H1 (cell line): Measurements from ENCODE around the gene NCAPD2. TPM values are rescaled to one million over a fixed set of nuclear protein-coding genes. Genes with fewer than 3 reads are reported as not detected.

Experiments
- CTCF ChIA-PET: fragments of 300-600 bp; sonication (Branson Sonifier 250); formaldehyde crosslinking; loops from one replicate; lab custom pipeline; 2021; ENCODE audit not compliant: partially characterized antibody; lab: Charles Lee
- POLR2A ChIA-PET: fragments of 300-600 bp; sonication (Branson Sonifier 250); formaldehyde crosslinking; loops from one replicate; lab custom pipeline; 2021; ENCODE audit warnings: inconsistent platforms; ENCODE audit not compliant: partially characterized antibody; lab: Charles Lee
- DNase-seq, 2 experiments: peaks; one replicate each; pipeline versions ENCODE4 v3.0.0 to v3.0.0-alpha.2; 2010 to 2022; ENCODE audit warnings: low spot score in 2 of 2, low read depth in 1 of 2, mixed read lengths in 1 of 2
- FAIRE-seq: peaks from 2 replicates; lab custom pipeline; 2011; peaks lifted over from hg19 to GRCh38; lab: Jason Lieb, UNC
- H2AFZ ChIP-seq: 2 replicates; pipeline ENCODE4 v1.8.1; 2012; ENCODE audit warnings: low read length, inconsistent platforms
- H2AK5ac ChIP-seq: 2 replicates; pipeline ENCODE4 v1.6.1; 2013; ENCODE audit warnings: low read depth, low read length
- H2BK120ac ChIP-seq: replicated peaks from 2 replicates; pipeline ENCODE3; 2013; ENCODE audit warnings: low read depth, low read length, inconsistent platforms
- H2BK12ac ChIP-seq: 2 replicates; pipeline ENCODE4 v1.6.1; 2013; ENCODE audit warnings: low read depth, low read length
- H2BK15ac ChIP-seq: 2 replicates; pipeline ENCODE4 v1.6.1; 2013; ENCODE audit warnings: low read length
- H2BK20ac ChIP-seq: 2 replicates; pipeline ENCODE4 v1.6.1; 2013; ENCODE audit warnings: low read length
- H2BK5ac ChIP-seq: 2 replicates; pipeline ENCODE4 v1.6.1; 2013; ENCODE audit warnings: low read depth, low read length
- H3K14ac ChIP-seq: 2 replicates; pipeline ENCODE4 v1.6.1; 2013; ENCODE audit warnings: inconsistent platforms; ENCODE audit not compliant: insufficient read length
- H3K18ac ChIP-seq: 2 replicates; pipeline ENCODE4 v1.6.1; 2013; ENCODE audit warnings: low read length; ENCODE audit errors: extremely low read depth
- H3K23ac ChIP-seq: 2 replicates; pipeline ENCODE4 v1.6.1; 2013; ENCODE audit warnings: inconsistent platforms; ENCODE audit not compliant: insufficient read length
- H3K23me2 ChIP-seq: 2 replicates; pipeline ENCODE4 v1.6.1; 2013; ENCODE audit warnings: low read depth, low read length
- H3K27ac ChIP-seq: 2 replicates; pipeline ENCODE4 v1.6.1; 2011; ENCODE audit warnings: low read depth, low read length, inconsistent platforms
- H3K27me3 ChIP-seq, 4 experiments: replicated peaks in 1 of 4; 1 replicate in 1 of 4; 2 replicates in 3 of 4; pipeline versions ENCODE4 v1.6.1 to v1.8.1; 2011 to 2013; ENCODE audit warnings: low read length in 3 of 4, mild to moderate bottlenecking in 3 of 4, inconsistent platforms in 2 of 4, mixed read lengths in 2 of 4, moderate library complexity in 1 of 4; ENCODE audit not compliant: control insufficient read depth in 3 of 4, insufficient read depth in 3 of 4; ENCODE audit errors: extremely low read depth in 1 of 4
- H3K36me3 ChIP-seq, 4 experiments: 2 replicates each; pipeline versions ENCODE4 v1.6.1 to v1.8.1; 2011 to 2013; ENCODE audit warnings: mild to moderate bottlenecking in 4 of 4, low read length in 3 of 4, moderate library complexity in 2 of 4, control low read depth in 1 of 4, inconsistent platforms in 1 of 4; ENCODE audit not compliant: insufficient read depth in 4 of 4, control insufficient read depth in 2 of 4
- H3K4ac ChIP-seq: replicated peaks from 2 replicates; pipeline ENCODE3; 2013; ENCODE audit warnings: low read length, low read depth, mixed read lengths, inconsistent platforms; ENCODE audit not compliant: insufficient read length
- H3K4me1 ChIP-seq, 4 experiments: replicated peaks in 1 of 4; 1 replicate in 1 of 4; 2 replicates in 3 of 4; pipeline versions ENCODE4 v1.6.1 to v1.8.1; 2011 to 2013; ENCODE audit warnings: low read length in 3 of 4, inconsistent platforms in 2 of 4, mixed read lengths in 1 of 4; ENCODE audit not compliant: insufficient read depth in 4 of 4, control insufficient read depth in 3 of 4
- H3K4me2 ChIP-seq, 2 experiments: 2 replicates each; pipeline versions ENCODE4 v1.6.1 to v1.8.1; 2011 to 2013; ENCODE audit warnings: low read depth in 2 of 2, low read length in 2 of 2, control low read depth in 1 of 2, inconsistent platforms in 1 of 2, mild to moderate bottlenecking in 1 of 2; ENCODE audit not compliant: insufficient read depth in 1 of 2
- H3K4me3 ChIP-seq, 4 experiments: fragments of 200-600, 300-600 bp in 1 of 4; sonication (generic), shearing (Covaris generic), sonication (Bioruptor Twin) in 1 of 4; 2 replicates each; pipeline versions ENCODE4 v1.5.1 to v1.8.1; 2011 to 2016; ENCODE audit warnings: low read length in 4 of 4, low read depth in 3 of 4, control low read depth in 2 of 4, inconsistent platforms in 2 of 4, mild to moderate bottlenecking in 2 of 4, mixed read lengths in 1 of 4, moderate library complexity in 1 of 4; ENCODE audit not compliant: insufficient read depth in 2 of 4; ENCODE audit errors: extremely low read depth in 1 of 4
- H3K56ac ChIP-seq: replicated peaks from 2 replicates; pipeline ENCODE3; 2013; ENCODE audit warnings: low read depth, mild to moderate bottlenecking, mixed read lengths, low read length, inconsistent platforms; ENCODE audit not compliant: insufficient read length
- H3K79me1 ChIP-seq: 2 replicates; pipeline ENCODE4 v1.6.1; 2013; ENCODE audit warnings: low read depth, low read length, control low read depth
- H3K79me2 ChIP-seq, 2 experiments: 2 replicates each; pipeline versions ENCODE4 v1.6.1 to v1.8.1; 2012 to 2013; ENCODE audit warnings: low read length in 2 of 2, mild to moderate bottlenecking in 2 of 2, inconsistent platforms in 1 of 2; ENCODE audit not compliant: insufficient read depth in 2 of 2, control insufficient read depth in 1 of 2
- H3K9ac ChIP-seq, 4 experiments: replicated peaks in 1 of 4; 1 replicate in 1 of 4; 2 replicates in 3 of 4; pipeline versions ENCODE4 v1.6.1 to v1.8.1; 2011 to 2013; ENCODE audit warnings: low read depth in 3 of 4, low read length in 3 of 4, control low read depth in 2 of 4, mild to moderate bottlenecking in 2 of 4, moderate library complexity in 2 of 4, inconsistent platforms in 1 of 4; ENCODE audit errors: extremely low read depth in 1 of 4
- H3K9me3 ChIP-seq, 2 experiments: 2 replicates each; pipeline versions ENCODE4 v1.6.1 to v1.8.1; 2012 to 2013; ENCODE audit warnings: mild to moderate bottlenecking in 2 of 2, moderate library complexity in 2 of 2, control low read depth in 1 of 2, inconsistent platforms in 1 of 2, low read depth in 1 of 2, low read length in 1 of 2, mixed read lengths in 1 of 2; ENCODE audit not compliant: insufficient read depth in 2 of 2
- H4K20me1 ChIP-seq, 2 experiments: replicated peaks in 1 of 2; 2 replicates each; pipeline versions ENCODE3 to v1.8.1; 2011 to 2013; ENCODE audit warnings: inconsistent platforms in 2 of 2, low read length in 2 of 2, mild to moderate bottlenecking in 1 of 2; ENCODE audit not compliant: insufficient read depth in 2 of 2, control insufficient read depth in 1 of 2
- H4K5ac ChIP-seq: 2 replicates; pipeline ENCODE4 v1.6.1; 2013; ENCODE audit warnings: low read length, low read depth, mixed read lengths, inconsistent platforms; ENCODE audit not compliant: insufficient read length
- H4K8ac ChIP-seq: 2 replicates; pipeline ENCODE4 v1.8.0; 2013; ENCODE audit warnings: mild to moderate bottlenecking, moderate library complexity, low read length, inconsistent platforms; ENCODE audit not compliant: insufficient read depth; ENCODE audit errors: extremely low read depth
- H4K91ac ChIP-seq: replicated peaks from 2 replicates; pipeline ENCODE3; 2013; ENCODE audit warnings: low read length, mixed read lengths, inconsistent platforms; ENCODE audit not compliant: insufficient read length
- ATF2 ChIP-seq: IDR thresholded peaks from 2 replicates; pipeline ENCODE4 v1.6.1; 2012; ENCODE audit warnings: low read length, inconsistent platforms
- BACH1 ChIP-seq: IDR thresholded peaks from 2 replicates; pipeline ENCODE4 v1.6.1; 2012; ENCODE audit warnings: low read length, improper control_type of control experiment
- CHD2 ChIP-seq: IDR thresholded peaks from 2 replicates; pipeline ENCODE4 v1.6.1; 2012; ENCODE audit warnings: low read length, improper control_type of control experiment
- GTF2F1 ChIP-seq: IDR thresholded peaks from 2 replicates; pipeline ENCODE4 v1.6.1; 2012; ENCODE audit warnings: low read depth, low read length, improper control_type of control experiment, borderline replicate concordance
- PHF8 ChIP-seq: fragments of 200-600 bp; sonication (generic); conservative IDR thresholded peaks from 2 replicates; pipeline ENCODE4 v1.7.1; 2012; ENCODE audit warnings: low read depth, mild to moderate bottlenecking, inconsistent platforms, low read length, moderate library complexity
- RXRA ChIP-seq: IDR thresholded peaks from 2 replicates; pipeline ENCODE4 v1.6.1; 2011; ENCODE audit warnings: low read depth, mild to moderate bottlenecking, low read length, moderate library complexity; ENCODE audit not compliant: insufficient read depth
- SIRT6 ChIP-seq: IDR thresholded peaks from one replicate; pipeline ENCODE4 v1.7.1; 2012; ENCODE audit warnings: low read length, inconsistent platforms
- TAF7 ChIP-seq: optimal IDR thresholded peaks from 2 replicates; pipeline ENCODE3; 2011; ENCODE audit warnings: low read depth, mild to moderate bottlenecking, inconsistent platforms, low read length, moderate library complexity, borderline replicate concordance
- WGBS, 2 experiments: shearing (Covaris generic) in 1 of 2; methylation state at CpG; one replicate each; pipeline versions ENCODE4 v1.1.6 to v1.1.7; 2013 to 2015; ENCODE audit warnings: low lambda C conversion rate in 2 of 2, mixed read lengths in 2 of 2, inconsistent platforms in 1 of 2, low coverage in 1 of 2, missing lambda C conversion rate in 1 of 2; ENCODE audit not compliant: insufficient replicate concordance in 2 of 2, insufficient coverage in 1 of 2, insufficient read length in 1 of 2; ENCODE audit errors: extremely low coverage in 1 of 2, missing lambda C conversion rate in 1 of 2; 5-methylcytosine and 5-hydroxymethylcytosine counted together
- polyA plus RNA-seq, 7 experiments: library from polyadenylated mRNA; depleted of rRNA in 3 of 7; stranded (reverse) in 5 of 7; unstranded in 2 of 7; fragments of >200 nt in 5 of 7; fragments of 200-250 nt in 2 of 7; gene quantifications; 1 replicate in 5 of 7; 2 replicates in 1 of 7; 4 replicates in 1 of 7; pipeline versions ENCODE4 v1.2.1 to v1.2.3, GENCODE V29; 2011 to 2013; ENCODE audit warnings: missing spikeins in 2 of 7, mixed read lengths in 2 of 7
- total RNA-seq: library from RNA; stranded (reverse); fragmentation: NEBNext Ultra II Directional; extraction: Animal tissue kit (Norgen Biotek cat#: 25700); gene quantifications from 2 replicates; pipeline ENCODE4 v1.2.1, GENCODE V29; 2021
- TF ChIP-seq, protein P1 (sequence below): IDR thresholded peaks from 2 replicates; pipeline ENCODE4 v1.6.1; 2011; ENCODE audit warnings: low read depth, mild to moderate bottlenecking, low read length; ENCODE audit not compliant: insufficient read depth

The NCAPD2 gene
- total and polyA plus RNA-seq, 2 of the 8 experiments (the other 6 are each of a cell fraction or from before 2014, with no cell fraction given) = 55.8 to 132 TPM

- no peak overlapping the region for H2BK120ac ChIP-seq
- no peak overlapping the region for H3K27ac ChIP-seq
- no peaks in the 10 kb centered on the region for H3K79me2 ChIP-seq
- H3K4ac ChIP-seq = no peak overlapping the region
- no peak overlapping the region for H3K18ac ChIP-seq
- H4K5ac ChIP-seq = no peak overlapping the region
- H3K23ac ChIP-seq = no peak overlapping the region
- no peak overlapping the region for H4K91ac ChIP-seq
- no peak overlapping the region for H2BK12ac ChIP-seq
- no peaks in the 10 kb centered on the region for H3K23me2 ChIP-seq
- POLR2A ChIA-PET = interaction anchor here (0.7 to 8.8 kb wide), 12 partner anchors 8 to 134 kb away, joined by 3 to 78 read pairs (median 4); partner anchors contain the start of genes CD27, MRPL51, TAPBPL and VAMP1
- FAIRE-seq (no peak), DNase-seq (no peak)
- peaks cover 0 to 3% of the 10 kb centered on the region in 2 experiments for H4K20me1 ChIP-seq
- H3K9me3 ChIP-seq = no peaks in the 10 kb centered on the region
- no peak overlapping the region for H2AK5ac ChIP-seq
- no peaks in the 10 kb centered on the region for H3K27me3 ChIP-seq
- peaks cover 5 to 39% (median 26%) of the 10 kb centered on the region in 4 experiments for H3K36me3 ChIP-seq
- H2BK5ac ChIP-seq = 0 out of 2 replicates have a peak overlapping the region, but pooled peaks have one; percentile 24
- 87% methylated on average over 10 of the region's 10 CpGs; no CpG with 5 or more reads in 1 of the 2 experiments for WGBS, 2 experiments
- H3K4me2 ChIP-seq = no peak overlapping the region
- no peak overlapping the region for H2AFZ ChIP-seq
- no peaks in the 10 kb centered on the region for H3K4me1 ChIP-seq
- H2BK20ac ChIP-seq = no peak overlapping the region
- H3K79me1 ChIP-seq = no peaks in the 10 kb centered on the region
- H4K8ac ChIP-seq = no peak overlapping the region
- H3K4me3 ChIP-seq = no peak overlapping the region
- CTCF ChIA-PET = interaction anchor here (1.0 to 10.5 kb wide), 9 partner anchors 9 to 133 kb away, joined by 3 to 202 read pairs (median 6); partner anchors contain the start of genes CD27, TAPBPL and VAMP1
- no peak overlapping the region for H3K9ac ChIP-seq
- no peak overlapping the region for H3K56ac ChIP-seq
- no peak overlapping the region for H3K14ac ChIP-seq
- H2BK15ac ChIP-seq = no peak overlapping the region
- TF ChIP-seq TAF7 = no peak
- TF ChIP-seq PHF8 = no peak
- no peak for TF ChIP-seq ATF2
- no peak for TF ChIP-seq CHD2
- no peak for TF ChIP-seq RXRA
- no peak for TF ChIP-seq SIRT6
- TF ChIP-seq GTF2F1 = no peak
- TF ChIP-seq, protein P1, sequence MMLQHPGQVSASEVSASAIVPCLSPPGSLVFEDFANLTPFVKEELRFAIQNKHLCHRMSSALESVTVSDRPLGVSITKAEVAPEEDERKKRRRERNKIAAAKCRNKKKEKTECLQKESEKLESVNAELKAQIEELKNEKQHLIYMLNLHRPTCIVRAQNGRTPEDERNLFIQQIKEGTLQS = no peak
- no peak for TF ChIP-seq BACH1
Measured at GRCh38 chr12:6460751-6461371, 33.0 kb upstream of the NCAPD2 start.
